GM12872 (cell line): ENCODE results near the gene KNDC1.

Source experiments
- TF ChIP-seq, protein P1 (sequence below): IDR thresholded peaks from 3 replicates; pipeline ENCODE4 v1.5.1; 2011; ENCODE audit warnings: low read depth, mild to moderate bottlenecking, low read length, moderate library complexity; ENCODE audit not compliant: insufficient read depth

KNDC1 gene

DNA sequence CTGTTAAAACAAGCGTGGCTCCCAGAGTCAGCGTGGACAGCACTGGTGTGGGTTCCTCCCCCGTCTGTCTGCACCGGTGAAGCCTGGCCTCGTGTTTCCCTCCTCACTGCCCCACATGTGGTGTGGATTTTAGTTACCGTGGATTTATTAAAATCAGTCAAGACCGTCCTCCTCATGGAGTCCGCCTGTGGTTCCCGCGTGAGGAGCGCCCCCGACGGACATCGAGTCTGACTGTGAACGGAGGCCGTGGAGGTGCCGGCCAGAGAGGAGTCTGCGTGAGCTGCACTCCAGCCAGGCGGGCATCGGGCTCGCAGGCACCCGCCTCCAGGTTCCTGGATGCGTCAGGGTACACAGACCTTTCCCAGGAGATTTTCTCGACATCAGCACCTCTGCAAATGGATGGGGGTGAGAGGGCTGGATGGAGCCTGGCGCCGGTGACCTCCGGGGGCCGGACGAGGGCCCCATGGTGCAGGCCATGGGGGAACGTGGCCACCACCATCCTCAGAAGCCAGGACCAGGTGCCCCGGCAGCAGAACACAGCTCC, 43.7 kb downstream of the KNDC1 start:
- TF ChIP-seq, protein P1, sequence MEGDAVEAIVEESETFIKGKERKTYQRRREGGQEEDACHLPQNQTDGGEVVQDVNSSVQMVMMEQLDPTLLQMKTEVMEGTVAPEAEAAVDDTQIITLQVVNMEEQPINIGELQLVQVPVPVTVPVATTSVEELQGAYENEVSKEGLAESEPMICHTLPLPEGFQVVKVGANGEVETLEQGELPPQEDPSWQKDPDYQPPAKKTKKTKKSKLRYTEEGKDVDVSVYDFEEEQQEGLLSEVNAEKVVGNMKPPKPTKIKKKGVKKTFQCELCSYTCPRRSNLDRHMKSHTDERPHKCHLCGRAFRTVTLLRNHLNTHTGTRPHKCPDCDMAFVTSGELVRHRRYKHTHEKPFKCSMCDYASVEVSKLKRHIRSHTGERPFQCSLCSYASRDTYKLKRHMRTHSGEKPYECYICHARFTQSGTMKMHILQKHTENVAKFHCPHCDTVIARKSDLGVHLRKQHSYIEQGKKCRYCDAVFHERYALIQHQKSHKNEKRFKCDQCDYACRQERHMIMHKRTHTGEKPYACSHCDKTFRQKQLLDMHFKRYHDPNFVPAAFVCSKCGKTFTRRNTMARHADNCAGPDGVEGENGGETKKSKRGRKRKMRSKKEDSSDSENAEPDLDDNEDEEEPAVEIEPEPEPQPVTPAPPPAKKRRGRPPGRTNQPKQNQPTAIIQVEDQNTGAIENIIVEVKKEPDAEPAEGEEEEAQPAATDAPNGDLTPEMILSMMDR: no peak

GRCh38 chr10:133204226-133205015, 44.4 kb downstream of the KNDC1 start:
- TF ChIP-seq, protein P1: no peak

DNA sequence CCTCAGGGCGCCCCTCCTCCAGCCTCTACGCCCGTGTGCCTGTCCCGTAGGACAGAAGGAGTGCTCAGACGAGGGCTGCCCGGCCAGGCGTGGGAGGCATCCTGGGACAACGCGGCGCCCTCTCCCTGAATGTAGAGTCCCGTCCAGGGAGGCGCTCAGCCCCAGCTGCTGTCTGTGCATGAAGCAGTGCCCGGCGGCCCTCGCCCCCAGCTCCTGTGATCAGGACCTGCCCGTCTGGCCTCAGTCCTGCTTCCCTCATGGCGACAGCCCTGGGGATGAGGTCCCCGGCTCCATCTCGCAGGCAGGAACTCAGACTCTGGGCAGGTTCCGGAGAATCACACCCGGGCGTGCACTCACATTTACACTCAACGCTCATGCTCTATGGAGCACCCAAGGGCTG, 45.1 kb downstream of the KNDC1 start:
- TF ChIP-seq, protein P1: no peak

- TF ChIP-seq, protein P1: no peak
These were observed 46.5 kb downstream of the KNDC1 start for GRCh38 chr10:133206356-133207040.

DNA sequence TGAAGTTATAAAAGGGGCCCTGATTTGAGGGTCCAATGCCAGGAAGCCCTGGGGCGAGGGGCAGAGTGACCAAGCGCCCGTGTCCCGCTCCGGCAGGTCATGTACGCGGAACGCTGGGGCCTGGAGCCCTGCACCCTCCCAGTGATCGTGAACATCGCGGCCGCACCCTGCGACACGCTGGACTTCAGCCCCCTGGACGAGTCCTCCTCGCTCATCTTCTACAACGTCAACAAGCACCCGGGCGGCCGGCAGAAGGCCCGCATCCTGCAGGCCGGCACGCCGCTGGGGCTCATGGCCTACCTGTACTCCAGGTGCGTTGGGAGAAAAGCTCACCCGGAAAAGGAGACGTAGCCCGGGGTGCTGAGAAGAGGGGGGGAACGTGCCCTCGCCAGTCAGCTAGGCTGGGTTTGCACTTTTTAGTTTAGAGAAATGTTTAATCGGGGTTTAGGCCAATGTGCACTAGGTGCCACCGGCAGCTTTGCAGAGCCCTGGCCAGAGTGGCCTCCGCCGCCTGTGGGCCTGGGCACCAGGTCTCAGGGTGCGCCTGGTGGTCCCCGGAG, 47.1 kb downstream of the KNDC1 start:
- TF ChIP-seq, protein P1: no peak

DNA sequence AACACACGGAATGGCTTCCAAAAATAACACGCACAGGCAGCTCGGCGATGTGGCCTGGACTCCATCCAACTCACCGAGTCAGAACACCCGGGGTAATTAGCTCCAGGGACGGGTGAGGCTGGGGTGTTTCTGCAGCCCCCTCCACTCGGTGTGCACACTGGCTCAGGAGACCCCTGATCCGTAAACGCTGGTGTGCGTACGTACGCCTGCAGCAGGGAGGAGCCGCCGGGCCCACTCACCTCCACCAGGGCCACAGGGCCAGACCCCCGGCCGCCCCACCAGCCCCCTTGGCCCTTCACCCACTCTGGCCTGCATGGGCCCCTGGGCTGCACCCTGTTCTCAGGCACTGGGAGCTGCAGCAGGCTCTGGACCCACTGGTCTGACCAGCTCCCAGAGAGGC, 47.6 kb downstream of the KNDC1 start:
- TF ChIP-seq, protein P1: no peak

- TF ChIP-seq, protein P1: no peak
These were observed 48.4 kb downstream of the KNDC1 start for GRCh38 chr10:133208466-133208865.
